ENCODE data around the gene SLC43A2. TPM values are rescaled to one million over a fixed set of nuclear protein-coding genes. Genes with fewer than 3 reads are reported as not detected.
A peak's percentile ranks its signal among the peaks of the same experiment; 100 is the strongest.

SLC43A2 gene
- total and polyA plus RNA-seq, 8 donors: 0.29 to 15.8 (median 5.2) TPM

DNA sequence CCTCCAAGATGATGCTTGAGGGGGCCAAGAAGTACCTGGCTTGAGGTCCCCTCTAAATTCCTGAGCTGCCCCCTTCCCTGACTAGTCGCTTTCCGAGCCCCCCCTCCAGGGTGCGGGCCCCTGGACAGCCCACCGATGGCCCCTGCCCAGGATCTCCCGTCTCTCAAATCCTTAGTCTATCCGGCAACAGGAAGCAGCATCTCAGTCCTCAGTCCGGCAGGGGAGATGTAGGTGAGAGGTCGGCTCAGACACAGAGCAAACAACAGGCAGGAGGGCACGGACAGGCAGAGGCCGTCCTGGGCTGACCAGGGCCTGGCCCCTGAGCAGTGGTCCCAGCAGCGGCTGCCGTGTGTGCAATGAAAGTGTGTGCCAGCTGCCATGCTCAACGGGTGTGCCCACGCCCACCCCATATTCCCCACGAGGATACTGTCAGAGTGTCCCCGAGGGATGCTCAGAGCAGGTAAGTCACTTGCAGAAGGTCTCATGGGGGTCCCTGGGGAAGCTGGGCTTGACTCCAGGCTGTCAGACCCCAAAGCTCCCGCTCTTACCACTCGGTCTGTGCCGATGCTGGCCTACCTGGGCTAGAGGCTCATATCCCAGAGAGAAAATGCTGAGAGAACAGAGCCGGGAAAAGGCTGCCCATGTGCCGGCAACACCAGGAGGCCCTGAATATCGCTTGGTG is 7.2 kb downstream of the SLC43A2 start:
- DNase-seq: no peak
- peaks cover 17 to 52% (median 27%) of the 10 kb centered on the region in 4 donors for H3K4me1 ChIP-seq
- intact Hi-C loops (cut with DNase I; ENCODE audit: low total_unique reads): no loop called here
- H3K27ac ChIP-seq: no peak overlapping the region
- H3K9me3 ChIP-seq: no peaks in the 10 kb centered on the region
- H3K36me3 ChIP-seq: peaks cover 0 to 39% (median 22%) of the 10 kb centered on the region in 4 donors
- TF ChIP-seq POLR2A (IDR thresholded peaks at IDR 0.05): no peak
- TF ChIP-seq, protein P1, sequence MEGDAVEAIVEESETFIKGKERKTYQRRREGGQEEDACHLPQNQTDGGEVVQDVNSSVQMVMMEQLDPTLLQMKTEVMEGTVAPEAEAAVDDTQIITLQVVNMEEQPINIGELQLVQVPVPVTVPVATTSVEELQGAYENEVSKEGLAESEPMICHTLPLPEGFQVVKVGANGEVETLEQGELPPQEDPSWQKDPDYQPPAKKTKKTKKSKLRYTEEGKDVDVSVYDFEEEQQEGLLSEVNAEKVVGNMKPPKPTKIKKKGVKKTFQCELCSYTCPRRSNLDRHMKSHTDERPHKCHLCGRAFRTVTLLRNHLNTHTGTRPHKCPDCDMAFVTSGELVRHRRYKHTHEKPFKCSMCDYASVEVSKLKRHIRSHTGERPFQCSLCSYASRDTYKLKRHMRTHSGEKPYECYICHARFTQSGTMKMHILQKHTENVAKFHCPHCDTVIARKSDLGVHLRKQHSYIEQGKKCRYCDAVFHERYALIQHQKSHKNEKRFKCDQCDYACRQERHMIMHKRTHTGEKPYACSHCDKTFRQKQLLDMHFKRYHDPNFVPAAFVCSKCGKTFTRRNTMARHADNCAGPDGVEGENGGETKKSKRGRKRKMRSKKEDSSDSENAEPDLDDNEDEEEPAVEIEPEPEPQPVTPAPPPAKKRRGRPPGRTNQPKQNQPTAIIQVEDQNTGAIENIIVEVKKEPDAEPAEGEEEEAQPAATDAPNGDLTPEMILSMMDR (IDR thresholded peaks at IDR 0.05): no peak
- no peak for TF ChIP-seq POLR2AphosphoS5 (IDR thresholded peaks at IDR 0.05)
- TF ChIP-seq EP300 (IDR thresholded peaks at IDR 0.05): no peak
- H3K4me3 ChIP-seq: no peak overlapping the region
- H3K27me3 ChIP-seq: no peaks in the 10 kb centered on the region
- 72 to 85% (median 74%) methylated on average over 17 to 22 of the region's 22 CpGs for WGBS, 5 donors

DNA sequence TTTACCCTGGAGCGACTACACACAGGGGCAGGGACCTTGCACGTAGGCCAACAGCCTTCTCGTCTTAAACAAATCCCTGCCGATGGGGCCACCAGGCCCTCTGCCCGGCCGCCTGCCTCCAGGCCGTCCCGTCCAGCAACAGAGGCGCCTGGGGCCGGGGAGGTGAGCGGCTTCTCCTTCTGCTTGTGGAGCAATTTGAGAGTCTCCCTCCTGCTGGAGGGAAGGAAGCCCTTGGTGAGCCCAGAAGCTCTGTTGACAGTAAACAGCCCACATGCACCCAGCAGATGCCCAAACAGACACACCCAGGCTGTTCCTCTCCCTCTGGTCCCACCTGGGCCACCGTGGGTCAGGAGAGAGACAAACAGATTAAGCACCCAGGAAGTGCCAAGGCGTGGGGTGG is 8.1 kb downstream of the SLC43A2 start:
- DNase-seq: no peak

DNA sequence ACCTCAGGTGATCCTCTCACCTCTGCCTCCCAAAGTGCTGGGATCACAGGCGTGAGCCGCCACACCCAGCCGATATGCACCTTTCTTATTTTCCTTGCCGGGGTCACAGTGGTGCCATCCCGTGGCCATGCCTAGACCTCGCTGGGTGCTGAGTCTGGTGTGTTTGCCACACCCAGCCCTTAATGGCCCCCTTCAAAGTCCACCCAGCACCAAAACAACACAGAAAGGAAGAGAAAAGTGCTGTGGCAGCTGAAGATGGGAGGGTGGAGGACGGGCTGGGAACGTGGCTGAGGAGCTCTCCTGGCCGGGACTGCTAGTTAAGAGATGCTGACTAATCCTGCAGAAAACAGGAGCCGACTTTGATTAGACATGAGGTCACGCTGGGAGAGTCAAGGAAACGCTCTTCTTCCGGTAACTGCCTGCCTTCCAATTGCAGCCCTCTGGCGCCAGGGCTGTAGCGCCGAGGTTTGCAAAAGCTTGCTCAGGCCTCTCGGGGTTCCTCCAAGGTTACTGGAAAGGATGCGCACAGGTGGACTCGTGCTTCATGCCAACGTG is 10.9 kb downstream of the SLC43A2 start:
- Histone ChIP-seq H3K9me3 (no peaks in the 10 kb centered on the region), H3K27me3 (no peaks in the 10 kb centered on the region), H3K27ac (peak overlapping the region; percentile 36 to 68 (median 63)), H3K36me3 (peaks cover 0 to 51% (median 42%) of the 10 kb centered on the region in 4 donors), H3K4me3 (no peak overlapping the region), H3K4me1 (peaks cover 7 to 31% (median 12%) of the 10 kb centered on the region in 4 donors)
- TF ChIP-seq POLR2AphosphoS5 (IDR thresholded peaks at IDR 0.05) (peak in 1 of 3 donors; percentile 59), POLR2A (IDR thresholded peaks at IDR 0.05) (no peak), EP300 (IDR thresholded peaks at IDR 0.05) (no peak)
- TF ChIP-seq, protein P1 (IDR thresholded peaks at IDR 0.05): no peak
- DNase-seq: peak; percentile 52 to 80
- intact Hi-C loops (cut with DNase I; ENCODE audit: low total_unique reads): no loop called here
- WGBS, 5 donors: 47 to 71% (median 49%) methylated on average over 19 to 20 of the region's 20 CpGs

More for the DNA sequence above, 8.1 kb downstream of the SLC43A2 start:
- no peaks in the 10 kb centered on the region for H3K9me3 ChIP-seq
- intact Hi-C loops (cut with DNase I; ENCODE audit: low total_unique reads): no loop called here
- TF ChIP-seq POLR2AphosphoS5 (IDR thresholded peaks at IDR 0.05) (no peak), EP300 (IDR thresholded peaks at IDR 0.05) (no peak), POLR2A (IDR thresholded peaks at IDR 0.05) (no peak)
- TF ChIP-seq, protein P1 (IDR thresholded peaks at IDR 0.05): no peak
- no peak overlapping the region for H3K4me3 ChIP-seq
- H3K4me1 ChIP-seq: peaks cover 10 to 43% (median 18%) of the 10 kb centered on the region in 4 donors
- peaks cover 0 to 43% (median 25%) of the 10 kb centered on the region in 4 donors for H3K36me3 ChIP-seq
- 80 to 90% (median 83%) methylated on average over 7 to 13 of the region's 13 CpGs for WGBS, 5 donors
- no peak overlapping the region for H3K27ac ChIP-seq
- no peaks in the 10 kb centered on the region for H3K27me3 ChIP-seq

DNA sequence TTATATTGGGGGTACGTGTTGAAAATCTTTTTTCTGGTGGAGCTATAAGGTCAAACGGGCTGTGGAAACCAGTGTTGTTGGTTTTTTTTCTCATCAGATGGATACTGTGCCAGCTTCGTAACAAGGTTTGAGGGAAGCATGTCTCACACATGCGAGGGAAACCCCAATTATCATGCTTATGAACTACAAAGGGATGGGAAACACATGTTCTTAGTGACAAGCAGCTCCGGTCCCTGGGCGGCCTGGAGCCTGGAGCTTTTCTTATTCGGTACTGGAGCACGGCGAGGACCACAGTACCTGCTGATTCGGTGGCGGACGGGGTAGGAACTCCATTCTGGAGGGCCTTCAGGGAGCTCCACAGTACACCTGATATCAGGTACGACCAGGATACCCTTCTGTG is 12.5 kb downstream of the SLC43A2 start:
- Histone ChIP-seq H3K36me3 (peaks cover 4 to 56% (median 48%) of the 10 kb centered on the region in 4 donors), H3K27me3 (no peaks in the 10 kb centered on the region), H3K27ac (no peak overlapping the region), H3K4me1 (peaks cover 6 to 22% (median 8%) of the 10 kb centered on the region in 4 donors), H3K4me3 (no peak overlapping the region), H3K9me3 (no peaks in the 10 kb centered on the region)
- 84 to 88% (median 86%) methylated on average over 9 to 13 of the region's 13 CpGs for WGBS, 5 donors
- no peak for DNase-seq
- intact Hi-C loops (cut with DNase I; ENCODE audit: low total_unique reads): no loop called here
- TF ChIP-seq, protein P1 (IDR thresholded peaks at IDR 0.05): no peak
- TF ChIP-seq EP300 (IDR thresholded peaks at IDR 0.05) (no peak), POLR2AphosphoS5 (IDR thresholded peaks at IDR 0.05) (no peak), POLR2A (IDR thresholded peaks at IDR 0.05) (no peak)

Measured in stomach (tissue), 9 donors.